ENCODE data around the gene MATN1. TPM values are rescaled to one million over a fixed set of nuclear protein-coding genes. Genes with fewer than 3 reads are reported as not detected.

The MATN1 gene
- total and polyA plus RNA-seq, 2 of the 4 experiments (the other 2 are of a cell fraction): 0.27 TPM; not detected in 1

DNA sequence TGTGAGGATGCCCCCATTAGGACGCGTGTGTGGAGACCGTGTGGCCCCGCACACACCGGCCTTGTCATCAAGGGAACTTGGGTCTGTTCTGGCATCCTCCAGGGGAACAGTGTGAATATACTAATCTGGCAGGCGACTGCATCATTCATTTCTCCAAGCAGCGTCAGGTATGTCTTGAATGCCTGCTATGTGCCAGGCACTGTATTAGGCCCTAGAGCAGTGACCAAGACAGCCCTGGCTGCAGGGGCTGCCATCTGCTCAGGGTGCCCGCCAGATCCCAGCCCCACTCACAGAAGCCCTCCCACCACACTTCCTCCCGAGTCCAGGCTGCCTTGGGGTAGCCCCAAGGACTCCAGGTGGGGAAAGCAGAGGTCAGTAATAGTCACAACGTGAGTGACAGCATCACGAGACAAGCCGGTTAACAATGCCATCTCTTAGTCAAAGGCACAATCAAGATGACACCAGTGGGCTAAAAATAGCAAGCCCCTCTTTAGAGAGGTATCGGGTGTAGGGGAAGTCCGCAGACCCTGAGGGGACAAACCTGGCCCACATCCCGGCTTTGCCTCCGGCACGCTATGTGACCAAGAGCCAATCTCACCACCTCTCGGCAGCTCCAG, 41.7 kb upstream of the MATN1 start:
- Histone ChIP-seq H3K23ac (ENCODE audit: low read depth, low read length) (no peak overlapping the region), H3K27me3 (ENCODE audit: control insufficient read depth, insufficient read depth, low read length) (no peaks in the 10 kb centered on the region; the same call in 1 of the 2 replicates), H3K56ac (ENCODE audit: extremely low read depth, insufficient read depth, low read length) (no peak overlapping the region), H3K27ac (ENCODE audit: insufficient read depth, low read length) (no peak overlapping the region), H2AK5ac (ENCODE audit: low read depth, low read length) (no peak overlapping the region), H3K4me1 (ENCODE audit: control insufficient read depth, insufficient read depth, low read length) (peaks cover 9% of the 10 kb centered on the region; the same call in 1 of the 2 replicates), H3K18ac (ENCODE audit: low read depth, low read length) (no peak overlapping the region), H3K9me3 (ENCODE audit: control insufficient read depth, insufficient read depth, low read length) (no peaks in the 10 kb centered on the region; the same call in 1 of the 2 replicates), H2AFZ (replicated peaks; ENCODE audit: low read length, poor library complexity) (no peak overlapping the region), H2BK20ac (ENCODE audit: low read depth, low read length) (no peak overlapping the region), H4K91ac (ENCODE audit: insufficient read depth, low read depth, low read length) (no peak overlapping the region), H3K9ac (ENCODE audit: low read depth, low read length) (no peak overlapping the region), H3K79me1 (ENCODE audit: low read depth in 1 of 2, low read length in 2 of 2) (no peaks in the 10 kb centered on the region), H3K4ac (ENCODE audit: low read depth, low read length) (no peak overlapping the region), H4K5ac (ENCODE audit: low read depth, low read length) (no peak overlapping the region), H3K9me1 (ENCODE audit: insufficient read depth, low read length) (no peaks in the 10 kb centered on the region), H2BK120ac (ENCODE audit: low read depth, low read length) (no peak overlapping the region), H4K8ac (ENCODE audit: low read depth in 2 of 2, low read length in 2 of 2) (no peak overlapping the region), H3K4me2 (ENCODE audit: low read depth, low read length) (no peak overlapping the region), H4K20me1 (ENCODE audit: insufficient read depth, low read length) (no peaks in the 10 kb centered on the region), H3K4me3 (ENCODE audit: insufficient read depth, low read depth, low read length) (no peak overlapping the region), H3K36me3 (ENCODE audit: control insufficient read depth, insufficient read depth, low read length) (no peaks in the 10 kb centered on the region), H2BK15ac (ENCODE audit: low read depth, low read length) (no peak overlapping the region), H2BK5ac (ENCODE audit: low read depth, low read length, poor library complexity, severe bottlenecking) (no peak overlapping the region), H2AK9ac (replicated peaks; ENCODE audit: low read depth, low read length, poor library complexity) (no peak overlapping the region), H3K14ac (replicated peaks; ENCODE audit: low read depth, low read length) (no peak overlapping the region)
- dilution Hi-C loops (cut with HindIII; ENCODE audit: low sequenced_read_pairs, unreplicated experiment): no loop called here
- DNase-seq (no peak), ATAC-seq (ENCODE audit: low read depth) (no peak)
- intact Hi-C loops (cut with micrococcal nuclease): no loop called here
- ChIA-PET CTCF (interaction anchor here (0.6 kb wide), 2 partner anchors 8 to 71 kb away, joined by 3 to 4 read pairs; no protein-coding TSS in a partner anchor), POLR2A (ENCODE audit: unreplicated experiment) (no interaction called here)
- 89% methylated on average over 13 of the region's 18 CpGs; no CpG with 5 or more reads in 1 of the 2 experiments for WGBS, 2 experiments (ENCODE audit: extremely low coverage in 2 of 2, insufficient read length in 1 of 2)
- BruUV-seq (replicated peaks): no TSS peak
- in situ Hi-C loops (cut with MboI; ENCODE audit: low sequenced_read_pairs): loop anchor here (5.0 kb wide), 1 partner anchor 43 kb away; the partner anchor contains the start of gene MATN1
- TF ChIP-seq FOS (IDR thresholded peaks at IDR 0.05; ENCODE audit: low read depth, low read length) (no peak), RFX5 (IDR thresholded peaks at IDR 0.05; ENCODE audit: low read depth, low read length) (no peak), CEBPB (IDR thresholded peaks at IDR 0.05; ENCODE audit: low read depth, low read length) (no peak), CHD1 (IDR thresholded peaks at IDR 0.05; ENCODE audit: low read depth, low read length) (no peak), MAZ (IDR thresholded peaks at IDR 0.05; ENCODE audit: borderline replicate concordance, low read depth, low read length) (no peak), NFE2L2 (IDR thresholded peaks at IDR 0.05; ENCODE audit: low read depth, low read length) (no peak), MAFK (IDR thresholded peaks at IDR 0.05; ENCODE audit: low read depth, low read length) (no peak), RCOR1 (IDR thresholded peaks at IDR 0.05; ENCODE audit: insufficient replicate concordance, low read length) (no peak), POLR2A (IDR thresholded peaks at IDR 0.05; ENCODE audit: low read depth, low read length) (no peak)
- TF ChIP-seq, protein P1, sequence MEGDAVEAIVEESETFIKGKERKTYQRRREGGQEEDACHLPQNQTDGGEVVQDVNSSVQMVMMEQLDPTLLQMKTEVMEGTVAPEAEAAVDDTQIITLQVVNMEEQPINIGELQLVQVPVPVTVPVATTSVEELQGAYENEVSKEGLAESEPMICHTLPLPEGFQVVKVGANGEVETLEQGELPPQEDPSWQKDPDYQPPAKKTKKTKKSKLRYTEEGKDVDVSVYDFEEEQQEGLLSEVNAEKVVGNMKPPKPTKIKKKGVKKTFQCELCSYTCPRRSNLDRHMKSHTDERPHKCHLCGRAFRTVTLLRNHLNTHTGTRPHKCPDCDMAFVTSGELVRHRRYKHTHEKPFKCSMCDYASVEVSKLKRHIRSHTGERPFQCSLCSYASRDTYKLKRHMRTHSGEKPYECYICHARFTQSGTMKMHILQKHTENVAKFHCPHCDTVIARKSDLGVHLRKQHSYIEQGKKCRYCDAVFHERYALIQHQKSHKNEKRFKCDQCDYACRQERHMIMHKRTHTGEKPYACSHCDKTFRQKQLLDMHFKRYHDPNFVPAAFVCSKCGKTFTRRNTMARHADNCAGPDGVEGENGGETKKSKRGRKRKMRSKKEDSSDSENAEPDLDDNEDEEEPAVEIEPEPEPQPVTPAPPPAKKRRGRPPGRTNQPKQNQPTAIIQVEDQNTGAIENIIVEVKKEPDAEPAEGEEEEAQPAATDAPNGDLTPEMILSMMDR (conservative IDR thresholded peaks at IDR 0.05; ENCODE audit: low read depth, low read length): no peak
- TF ChIP-seq, protein P2, sequence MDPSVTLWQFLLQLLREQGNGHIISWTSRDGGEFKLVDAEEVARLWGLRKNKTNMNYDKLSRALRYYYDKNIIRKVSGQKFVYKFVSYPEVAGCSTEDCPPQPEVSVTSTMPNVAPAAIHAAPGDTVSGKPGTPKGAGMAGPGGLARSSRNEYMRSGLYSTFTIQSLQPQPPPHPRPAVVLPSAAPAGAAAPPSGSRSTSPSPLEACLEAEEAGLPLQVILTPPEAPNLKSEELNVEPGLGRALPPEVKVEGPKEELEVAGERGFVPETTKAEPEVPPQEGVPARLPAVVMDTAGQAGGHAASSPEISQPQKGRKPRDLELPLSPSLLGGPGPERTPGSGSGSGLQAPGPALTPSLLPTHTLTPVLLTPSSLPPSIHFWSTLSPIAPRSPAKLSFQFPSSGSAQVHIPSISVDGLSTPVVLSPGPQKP (IDR thresholded peaks at IDR 0.05; ENCODE audit: borderline replicate concordance, low read depth, low read length): no peak

Data from IMR-90 (cell line).